Stomach (tissue), 9 donors: ENCODE results near the gene ATP6V0C. TPM values are rescaled to one million over a fixed set of nuclear protein-coding genes. Genes with fewer than 3 reads are reported as not detected.
A peak's percentile ranks its signal among the peaks of the same experiment; 100 is the strongest.

Experiments
- DNase-seq, 2 donors: peaks; one replicate each; pipeline versions ENCODE4 v3.0.0 to v3.0.0-alpha.2; 2013 to 2019
- H3K27ac ChIP-seq, 5 donors: fragments of 200-600 bp in 4 of 5; sonication (generic) in 4 of 5; one replicate each; pipeline ENCODE4 v1.5.1; 2013 to 2019; ENCODE audit warnings: mild to moderate bottlenecking in 1 of 5, moderate library complexity in 1 of 5
- H3K27me3 ChIP-seq, 3 donors: fragments of 200-600 bp; sonication (generic); one replicate each; pipeline ENCODE4 v1.5.1; 2017 to 2019; ENCODE audit warnings: mixed run types in 1 of 3
- H3K36me3 ChIP-seq, 4 donors: fragments of 200-600 bp; sonication (generic); 1 replicate in 3 of 4; 2 replicates in 1 of 4; pipeline ENCODE4 v1.5.1; 2016 to 2019
- H3K4me1 ChIP-seq, 4 donors: fragments of 200-600 bp; sonication (generic); one replicate each; pipeline ENCODE4 v1.5.1; 2016 to 2019
- H3K4me3 ChIP-seq, 4 donors: fragments of 200-600 bp; sonication (generic) in 3 of 4; one replicate each; pipeline ENCODE4 v1.5.1; 2016 to 2019; ENCODE audit warnings: mild to moderate bottlenecking in 1 of 4
- H3K9me3 ChIP-seq, 4 donors: fragments of 200-600 bp; sonication (generic); one replicate each; pipeline ENCODE4 v1.5.1; 2016 to 2019
- EP300 ChIP-seq: sonication (generic); formaldehyde crosslinking; IDR thresholded peaks from one replicate; pipeline ENCODE4 v1.6.1; 2017; ENCODE audit warnings: antibody characterized with exemption
- POLR2A ChIP-seq, 4 donors: fragments of 450-650 bp; IDR thresholded peaks; one replicate each; pipeline ENCODE4 v1.6.1; 2016; ENCODE audit warnings: antibody characterized with exemption in 4 of 4, control low read depth in 2 of 4, mild to moderate bottlenecking in 1 of 4, moderate library complexity in 1 of 4
- POLR2AphosphoS5 ChIP-seq, 3 donors: sonication (generic); formaldehyde crosslinking; IDR thresholded peaks; one replicate each; pipeline ENCODE4 v1.6.1; 2016; ENCODE audit warnings: antibody characterized with exemption in 3 of 3
- WGBS, 5 donors: extraction: QIAGEN DNeasy Blood & Tissue Kit in 3 of 5; methylation state at CpG; one replicate each; pipeline versions ENCODE4 v1.1.5 to v1.1.7; 2013 to 2018; 5-methylcytosine and 5-hydroxymethylcytosine counted together
- intact Hi-C: fragments of 100-400 bp; cut with DNase I; formaldehyde crosslinking; loops from one replicate; pipeline ENCODE4 v1.15.1; 2023; ENCODE audit warnings: low total_unique reads
- polyA plus RNA-seq, 3 donors: library from polyadenylated mRNA; stranded (reverse); fragments of 200-250 nt; gene quantifications; one replicate each; pipeline ENCODE4 v1.2.3, GENCODE V29; 2013
- total RNA-seq, 5 donors: library from RNA; depleted of rRNA; stranded (reverse); fragments of >200 nt; gene quantifications; one replicate each; pipeline versions ENCODE4 v1.1.0 to v1.2.3, GENCODE V29; 2014 to 2016
- TF ChIP-seq, protein P1 (sequence below), 7 experiments: fragments of 450-650 bp in 4 of 7; fragments of 200-600 bp in 3 of 7; sonication (generic) in 3 of 7; IDR thresholded peaks; one replicate each; pipeline ENCODE4 v1.5.1; 2016 to 2019; ENCODE audit warnings: antibody characterized with exemption in 7 of 7, control low read depth in 2 of 7, mild to moderate bottlenecking in 1 of 7
- donor health status: healthy with polysubstance abuse.
- donor health status: Bipolar disorder and iron deficiency.
- donor health status: healthy.

The ATP6V0C gene
- total and polyA plus RNA-seq, 8 donors, result 8.1 to 169 (median 75.3) TPM

DNA sequence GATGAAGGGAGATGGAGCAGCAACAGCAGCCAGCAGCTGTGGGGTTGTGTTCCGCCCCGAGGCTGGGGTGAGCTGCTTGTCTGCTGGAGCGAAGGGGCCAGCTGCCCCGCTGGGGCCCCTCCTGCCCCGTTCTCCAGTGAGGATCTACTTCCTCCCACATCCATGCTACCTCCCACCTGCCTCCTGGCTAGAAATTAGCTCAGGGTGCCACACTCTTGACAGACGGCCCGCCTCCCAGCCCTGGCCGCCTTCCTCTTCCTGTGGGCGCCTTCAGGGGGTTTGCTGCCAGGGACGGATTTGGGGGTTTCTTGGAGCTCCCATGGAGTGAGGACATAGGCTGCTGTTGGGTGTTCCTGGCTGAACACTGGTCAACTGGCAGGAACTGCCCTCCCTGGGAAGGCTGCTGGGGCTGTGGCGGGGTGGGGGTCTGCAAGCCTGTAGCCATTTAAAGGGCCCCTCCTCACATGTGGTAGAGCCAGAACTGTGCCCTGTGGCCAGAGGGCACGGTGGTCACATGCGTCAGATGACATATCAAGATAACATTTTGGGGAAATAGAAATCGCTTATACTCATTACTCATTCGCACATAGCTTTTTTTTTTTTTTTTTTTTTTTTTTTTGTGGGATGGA lies 25.7 kb upstream of the ATP6V0C start:
- Histone ChIP-seq H3K9me3 (no peaks in the 10 kb centered on the region), H3K36me3 (peaks cover 0 to 25% (median 10%) of the 10 kb centered on the region in 4 donors), H3K27me3 (no peaks in the 10 kb centered on the region), H3K4me3 (no peak overlapping the region), H3K27ac (no peak overlapping the region), H3K4me1 (peaks cover 17 to 35% (median 24%) of the 10 kb centered on the region in 4 donors)
- DNase-seq, result no peak
- 77 to 87% (median 83%) methylated on average over 15 of the region's 15 CpGs for WGBS, 5 donors
- TF ChIP-seq POLR2A (IDR thresholded peaks at IDR 0.05), result no peak
- TF ChIP-seq, protein P1, sequence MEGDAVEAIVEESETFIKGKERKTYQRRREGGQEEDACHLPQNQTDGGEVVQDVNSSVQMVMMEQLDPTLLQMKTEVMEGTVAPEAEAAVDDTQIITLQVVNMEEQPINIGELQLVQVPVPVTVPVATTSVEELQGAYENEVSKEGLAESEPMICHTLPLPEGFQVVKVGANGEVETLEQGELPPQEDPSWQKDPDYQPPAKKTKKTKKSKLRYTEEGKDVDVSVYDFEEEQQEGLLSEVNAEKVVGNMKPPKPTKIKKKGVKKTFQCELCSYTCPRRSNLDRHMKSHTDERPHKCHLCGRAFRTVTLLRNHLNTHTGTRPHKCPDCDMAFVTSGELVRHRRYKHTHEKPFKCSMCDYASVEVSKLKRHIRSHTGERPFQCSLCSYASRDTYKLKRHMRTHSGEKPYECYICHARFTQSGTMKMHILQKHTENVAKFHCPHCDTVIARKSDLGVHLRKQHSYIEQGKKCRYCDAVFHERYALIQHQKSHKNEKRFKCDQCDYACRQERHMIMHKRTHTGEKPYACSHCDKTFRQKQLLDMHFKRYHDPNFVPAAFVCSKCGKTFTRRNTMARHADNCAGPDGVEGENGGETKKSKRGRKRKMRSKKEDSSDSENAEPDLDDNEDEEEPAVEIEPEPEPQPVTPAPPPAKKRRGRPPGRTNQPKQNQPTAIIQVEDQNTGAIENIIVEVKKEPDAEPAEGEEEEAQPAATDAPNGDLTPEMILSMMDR (IDR thresholded peaks at IDR 0.05), result no peak
- no peak for TF ChIP-seq POLR2AphosphoS5 (IDR thresholded peaks at IDR 0.05)
- intact Hi-C loops, result no loop called here

DNA sequence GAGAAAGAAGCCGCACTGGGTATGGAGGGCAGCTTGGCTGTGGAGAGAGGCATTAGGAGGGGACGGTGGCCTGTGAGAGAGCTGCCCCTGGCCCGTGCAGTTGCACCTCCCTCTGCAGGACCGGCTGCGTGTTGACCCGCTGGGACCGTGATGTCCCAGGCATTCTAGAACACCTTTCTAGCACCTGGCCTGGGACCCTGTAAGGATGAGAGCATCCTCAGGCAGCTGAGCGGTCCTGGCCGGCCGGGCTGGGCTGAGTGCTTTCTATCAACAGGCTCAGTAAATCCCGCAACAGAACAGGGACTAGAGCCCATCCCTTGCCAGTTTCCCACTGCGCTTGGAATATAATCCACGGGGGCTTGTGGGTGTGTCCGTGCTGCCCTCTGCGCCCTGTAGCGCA lies 24.2 kb upstream of the ATP6V0C start:
- Histone ChIP-seq H3K4me1 (peaks cover 7 to 23% (median 15%) of the 10 kb centered on the region in 4 donors), H3K27me3 (no peaks in the 10 kb centered on the region), H3K4me3 (no peak overlapping the region), H3K27ac (no peak overlapping the region), H3K36me3 (peaks cover 0 to 25% (median 14%) of the 10 kb centered on the region in 4 donors), H3K9me3 (no peaks in the 10 kb centered on the region)
- no peak for DNase-seq
- 90 to 96% (median 94%) methylated on average over 16 of the region's 16 CpGs for WGBS, 5 donors
- intact Hi-C loops, result no loop called here
- TF ChIP-seq EP300 (no peak), POLR2AphosphoS5 (IDR thresholded peaks at IDR 0.05) (no peak), POLR2A (IDR thresholded peaks at IDR 0.05) (no peak)
- TF ChIP-seq, protein P1 (IDR thresholded peaks at IDR 0.05), result no peak

DNA sequence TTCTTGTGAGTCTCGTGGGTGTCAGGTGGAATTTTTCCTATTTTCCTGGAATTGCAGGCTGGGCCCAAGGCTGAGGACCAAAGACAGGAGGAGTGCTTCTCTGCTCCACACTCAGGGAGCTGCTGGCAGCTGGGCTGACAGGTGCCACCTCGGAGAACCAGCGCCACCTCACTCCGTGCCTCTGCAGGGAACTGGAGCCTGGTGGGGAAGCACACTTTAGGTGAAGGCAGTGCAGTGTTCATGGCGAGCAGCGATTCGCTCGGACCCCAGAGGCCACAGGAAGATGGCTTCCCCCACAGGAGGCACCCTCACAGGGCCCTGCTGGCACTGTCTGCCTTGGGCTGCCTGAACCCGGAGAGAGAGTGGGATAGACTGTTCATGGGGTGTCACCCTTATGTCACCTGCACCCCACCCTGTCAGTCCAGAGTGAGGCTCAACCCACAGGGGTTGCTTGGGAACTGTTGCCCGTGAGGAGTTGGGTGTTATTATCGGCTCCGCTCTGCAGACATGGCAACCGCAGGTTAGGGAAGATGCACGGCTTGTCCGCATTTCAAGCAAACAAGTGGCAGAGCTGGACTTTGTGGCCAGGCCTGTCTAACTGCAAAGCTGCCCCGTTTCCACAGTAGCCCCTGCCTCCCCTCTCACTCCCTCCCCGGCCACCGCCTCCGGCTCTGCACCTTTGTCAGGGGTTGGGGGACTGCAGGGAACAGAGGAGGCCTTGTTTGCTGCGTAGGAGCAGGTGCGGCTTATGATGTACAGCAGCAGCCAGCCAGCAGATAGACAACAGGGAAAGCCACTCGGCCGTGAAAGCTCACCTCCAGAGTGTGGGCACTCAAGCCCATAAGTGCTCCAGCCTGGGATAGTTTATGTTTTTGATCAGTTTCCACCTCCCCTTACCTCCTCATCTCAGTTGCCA lies 23.3 kb upstream of the ATP6V0C start:
- peak in 1 of 2 donors; percentile 42 for DNase-seq
- TF ChIP-seq POLR2A (IDR thresholded peaks at IDR 0.05) (no peak), EP300 (no peak), POLR2AphosphoS5 (IDR thresholded peaks at IDR 0.05) (no peak)
- TF ChIP-seq, protein P1 (IDR thresholded peaks at IDR 0.05), result no peak
- no peak overlapping the region for H3K4me3 ChIP-seq
- peaks cover 0 to 24% (median 14%) of the 10 kb centered on the region in 4 donors for H3K36me3 ChIP-seq
- no peaks in the 10 kb centered on the region for H3K27me3 ChIP-seq
- WGBS, 5 donors, result 89 to 92% (median 90%) methylated on average over 18 to 23 of the region's 23 CpGs
- peaks cover 7 to 23% (median 13%) of the 10 kb centered on the region in 4 donors for H3K4me1 ChIP-seq
- no peak overlapping the region for H3K27ac ChIP-seq
- no peaks in the 10 kb centered on the region for H3K9me3 ChIP-seq
- intact Hi-C loops, result loop anchor here (10.0 kb wide), 1 partner anchor 296 kb away; the partner anchor contains the start of gene CASKIN1

DNA sequence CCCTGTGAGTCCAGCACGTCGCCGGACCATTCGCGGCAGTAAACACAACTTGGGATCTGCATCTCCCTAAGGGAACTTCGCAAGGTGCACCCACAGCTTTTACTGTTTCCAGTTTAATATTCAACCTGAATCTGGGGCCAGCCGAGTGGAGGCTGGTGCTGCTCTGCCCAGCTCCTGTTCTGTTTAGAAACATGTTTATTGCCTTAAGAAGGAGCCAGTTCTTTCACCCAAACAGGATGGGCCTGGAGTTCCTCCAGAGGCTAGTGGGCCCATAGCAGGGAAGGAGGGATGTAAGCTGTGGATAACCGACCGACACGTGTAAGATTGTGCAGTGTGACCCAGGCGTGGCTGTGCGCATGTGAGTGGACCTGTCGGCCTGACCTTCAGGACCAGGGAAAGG lies 21.5 kb upstream of the ATP6V0C start:
- no peak for TF ChIP-seq POLR2A (IDR thresholded peaks at IDR 0.05)
- no peak for TF ChIP-seq EP300
- no peaks in the 10 kb centered on the region for H3K9me3 ChIP-seq
- H3K4me1 ChIP-seq, result peaks cover 3 to 10% (median 7%) of the 10 kb centered on the region in 4 donors
- intact Hi-C loops, result loop anchor here (10.0 kb wide), 1 partner anchor 297 kb away; the partner anchor contains the start of gene CASKIN1
- peaks cover 0 to 37% (median 25%) of the 10 kb centered on the region in 4 donors for H3K36me3 ChIP-seq
- no peak overlapping the region for H3K27ac ChIP-seq
- DNase-seq, result no peak
- no peaks in the 10 kb centered on the region for H3K27me3 ChIP-seq
- no peak overlapping the region for H3K4me3 ChIP-seq
- WGBS, 5 donors, result 84 to 94% (median 90%) methylated on average over 13 of the region's 13 CpGs
